PFSK-1 (cell line): ENCODE data around the gene SLC7A6OS.

Source experiments
- FOXP2 ChIP-seq: optimal IDR thresholded peaks from 2 replicates; pipeline ENCODE3; 2011; ENCODE audit warnings: borderline replicate concordance, control low read depth, inconsistent platforms; ENCODE audit not compliant: insufficient read depth; ENCODE audit errors: extremely low read length, extremely low read depth
- POLR2AphosphoS5 ChIP-seq: IDR thresholded peaks from 2 replicates; pipeline ENCODE4 v1.6.1; 2012; ENCODE audit warnings: low read depth, mild to moderate bottlenecking, control low read depth, low read length, moderate library complexity
- REST ChIP-seq, 2 experiments: IDR thresholded peaks; 2 replicates each; pipeline versions ENCODE4 v1.6.1 to v1.8.0; 2011 to 2012; ENCODE audit warnings: low read depth in 2 of 2, low read length in 2 of 2, control low read depth in 1 of 2, inconsistent platforms in 1 of 2, mild to moderate bottlenecking in 1 of 2, moderate library complexity in 1 of 2; ENCODE audit not compliant: insufficient read depth in 1 of 2
- SIN3A ChIP-seq: IDR thresholded peaks from 2 replicates; pipeline ENCODE4 v1.6.1; 2012; ENCODE audit warnings: mild to moderate bottlenecking, low read length, moderate library complexity, borderline replicate concordance; ENCODE audit not compliant: insufficient read depth
- TAF1 ChIP-seq: IDR thresholded peaks from 2 replicates; pipeline ENCODE4 v1.6.1; 2012; ENCODE audit warnings: low read length, control low read depth, borderline replicate concordance; ENCODE audit not compliant: insufficient read depth

SLC7A6OS gene

GRCh38 chr16:68251832-68252231, 58.9 kb downstream of the SLC7A6OS start:
- TF ChIP-seq SIN3A (no peak), FOXP2 (no peak), TAF1 (no peak), POLR2AphosphoS5 (no peak), REST (IDR thresholded peaks at IDR 0.05; ENCODE audit: insufficient read depth in 1 of 2, low read depth in 2 of 2, low read length in 2 of 2) (no peak)

- no peak for TF ChIP-seq FOXP2
Measured at GRCh38 chr16:68250951-68251350, 59.8 kb downstream of the SLC7A6OS start.

GRCh38 chr16:68249371-68249770, 61.4 kb downstream of the SLC7A6OS start:
- TF ChIP-seq FOXP2 (no peak), TAF1 (no peak), POLR2AphosphoS5 (no peak), SIN3A (no peak), REST (IDR thresholded peaks at IDR 0.05; ENCODE audit: insufficient read depth in 1 of 2, low read depth in 2 of 2, low read length in 2 of 2) (no peak)
